ENCODE results near the gene ARID3A.

DNA sequence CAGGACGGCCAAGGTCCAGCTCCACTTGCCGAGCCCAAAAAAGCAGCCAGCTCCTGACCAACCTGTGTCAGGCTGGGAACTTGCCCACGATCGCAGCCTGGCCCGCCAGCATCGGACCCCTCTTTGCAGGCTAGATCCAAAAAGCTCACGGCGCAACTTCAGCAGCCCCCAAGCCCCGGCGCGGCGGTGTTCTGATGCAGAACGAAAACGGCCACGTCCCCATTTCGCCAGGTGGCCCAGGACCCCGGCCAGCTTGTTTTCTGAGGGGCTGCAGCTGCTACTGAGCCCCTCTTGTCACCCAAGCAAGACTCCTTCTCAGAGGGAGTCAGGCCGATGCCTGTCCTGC is 93.8 kb downstream of the ARID3A start:
- TF ChIP-seq, protein P1, sequence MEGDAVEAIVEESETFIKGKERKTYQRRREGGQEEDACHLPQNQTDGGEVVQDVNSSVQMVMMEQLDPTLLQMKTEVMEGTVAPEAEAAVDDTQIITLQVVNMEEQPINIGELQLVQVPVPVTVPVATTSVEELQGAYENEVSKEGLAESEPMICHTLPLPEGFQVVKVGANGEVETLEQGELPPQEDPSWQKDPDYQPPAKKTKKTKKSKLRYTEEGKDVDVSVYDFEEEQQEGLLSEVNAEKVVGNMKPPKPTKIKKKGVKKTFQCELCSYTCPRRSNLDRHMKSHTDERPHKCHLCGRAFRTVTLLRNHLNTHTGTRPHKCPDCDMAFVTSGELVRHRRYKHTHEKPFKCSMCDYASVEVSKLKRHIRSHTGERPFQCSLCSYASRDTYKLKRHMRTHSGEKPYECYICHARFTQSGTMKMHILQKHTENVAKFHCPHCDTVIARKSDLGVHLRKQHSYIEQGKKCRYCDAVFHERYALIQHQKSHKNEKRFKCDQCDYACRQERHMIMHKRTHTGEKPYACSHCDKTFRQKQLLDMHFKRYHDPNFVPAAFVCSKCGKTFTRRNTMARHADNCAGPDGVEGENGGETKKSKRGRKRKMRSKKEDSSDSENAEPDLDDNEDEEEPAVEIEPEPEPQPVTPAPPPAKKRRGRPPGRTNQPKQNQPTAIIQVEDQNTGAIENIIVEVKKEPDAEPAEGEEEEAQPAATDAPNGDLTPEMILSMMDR (IDR thresholded peaks at IDR 0.05; ENCODE audit: control extremely low read depth in 1 of 3, insufficient read depth in 1 of 3, low read depth in 1 of 3, low read length in 3 of 3), result no peak
- TF ChIP-seq HDAC6 (IDR thresholded peaks at IDR 0.05; ENCODE audit: low read depth, low read length) (no peak), YY1 (IDR thresholded peaks at IDR 0.05; ENCODE audit: low read depth, low read length) (no peak), POLR2A (IDR thresholded peaks at IDR 0.05; ENCODE audit: control extremely low read depth in 1 of 2, low read depth in 2 of 2, low read length in 2 of 2) (no peak), POLR2AphosphoS5 (IDR thresholded peaks at IDR 0.05; ENCODE audit: low read depth, low read length) (no peak), JUND (IDR thresholded peaks at IDR 0.05; ENCODE audit: low read length) (no peak)
